Ascending aorta (tissue), 2 donors: ENCODE results near the gene SUCLG2. TPM values are rescaled to one million over a fixed set of nuclear protein-coding genes. Genes with fewer than 3 reads are reported as not detected.

Experiments
- DNase-seq, 2 donors: peaks; one replicate each; pipeline ENCODE4 v3.0.0-alpha.2; 2019; ENCODE audit warnings: low spot score in 2 of 2
- H3K27ac ChIP-seq, 2 donors: fragments of 200-600 bp; sonication (generic); one replicate each; pipeline ENCODE4 v1.5.1; 2016 to 2017; ENCODE audit warnings: mild to moderate bottlenecking in 1 of 2
- H3K27me3 ChIP-seq: fragments of 200-600 bp; sonication (generic); one replicate; pipeline ENCODE4 v1.5.1; 2017
- H3K36me3 ChIP-seq, 2 donors: fragments of 200-600 bp; sonication (generic); one replicate each; pipeline ENCODE4 v1.5.1; 2016
- H3K4me1 ChIP-seq, 2 donors: fragments of 200-600 bp; sonication (generic); one replicate each; pipeline ENCODE4 v1.5.1; 2016 to 2017; ENCODE audit warnings: mild to moderate bottlenecking in 1 of 2
- H3K4me3 ChIP-seq, 2 donors: fragments of 200-600 bp; sonication (generic); one replicate each; pipeline ENCODE4 v1.5.1; 2016 to 2017; ENCODE audit warnings: mild to moderate bottlenecking in 1 of 2
- H3K9me3 ChIP-seq, 2 donors: fragments of 200-600 bp; sonication (generic); one replicate each; pipeline ENCODE4 v1.5.1; 2016
- intact Hi-C: fragments of 100-400 bp; cut with DNase I; formaldehyde crosslinking; loops from one replicate; pipeline ENCODE4 v1.15.1; 2023
- total RNA-seq: library from RNA; depleted of rRNA; stranded (reverse); fragments of >200 nt; gene quantifications from one replicate; pipeline ENCODE4 v1.1.0, GENCODE V29; 2016
- TF ChIP-seq, protein P1 (sequence below), 3 experiments: fragments of 200-600 bp in 2 of 3; fragments of 450-650 bp in 1 of 3; sonication (generic) in 2 of 3; IDR thresholded peaks; one replicate each; pipeline ENCODE4 v1.5.1; 2016 to 2019; ENCODE audit warnings: antibody characterized with exemption in 3 of 3, mild to moderate bottlenecking in 1 of 3, moderate library complexity in 1 of 3

SUCLG2 gene
- total RNA-seq, 1 donor from 2014 or later = 33.6 TPM

DNA sequence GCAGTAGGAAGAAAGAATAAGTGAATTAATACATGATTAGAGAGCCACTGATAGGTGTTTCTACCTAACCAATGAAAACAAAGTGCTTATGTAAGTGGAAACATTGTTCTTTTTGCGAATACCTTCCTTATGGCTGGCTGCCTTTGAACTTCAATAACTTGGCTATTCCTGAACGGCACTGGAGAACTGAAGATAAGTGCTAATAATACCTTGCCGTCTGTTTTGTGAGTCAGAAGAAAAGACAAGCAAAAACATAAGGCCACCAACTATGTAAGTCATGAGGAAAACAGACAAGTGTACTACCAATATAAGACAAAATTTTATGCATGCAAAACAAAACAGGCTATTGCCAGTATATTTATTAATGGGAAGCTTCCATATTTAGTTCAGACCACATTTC lies 160.6 kb downstream of the SUCLG2 start:
- H3K27ac ChIP-seq = no peak overlapping the region
- H3K4me1 ChIP-seq = no peaks in the 10 kb centered on the region
- H3K4me3 ChIP-seq = no peak overlapping the region
- H3K9me3 ChIP-seq = no peaks in the 10 kb centered on the region
- peaks cover 0 to 10% of the 10 kb centered on the region in 2 donors for H3K36me3 ChIP-seq
- H3K27me3 ChIP-seq = no peaks in the 10 kb centered on the region
- intact Hi-C loops = no loop called here
- no peak for DNase-seq
- TF ChIP-seq, protein P1, sequence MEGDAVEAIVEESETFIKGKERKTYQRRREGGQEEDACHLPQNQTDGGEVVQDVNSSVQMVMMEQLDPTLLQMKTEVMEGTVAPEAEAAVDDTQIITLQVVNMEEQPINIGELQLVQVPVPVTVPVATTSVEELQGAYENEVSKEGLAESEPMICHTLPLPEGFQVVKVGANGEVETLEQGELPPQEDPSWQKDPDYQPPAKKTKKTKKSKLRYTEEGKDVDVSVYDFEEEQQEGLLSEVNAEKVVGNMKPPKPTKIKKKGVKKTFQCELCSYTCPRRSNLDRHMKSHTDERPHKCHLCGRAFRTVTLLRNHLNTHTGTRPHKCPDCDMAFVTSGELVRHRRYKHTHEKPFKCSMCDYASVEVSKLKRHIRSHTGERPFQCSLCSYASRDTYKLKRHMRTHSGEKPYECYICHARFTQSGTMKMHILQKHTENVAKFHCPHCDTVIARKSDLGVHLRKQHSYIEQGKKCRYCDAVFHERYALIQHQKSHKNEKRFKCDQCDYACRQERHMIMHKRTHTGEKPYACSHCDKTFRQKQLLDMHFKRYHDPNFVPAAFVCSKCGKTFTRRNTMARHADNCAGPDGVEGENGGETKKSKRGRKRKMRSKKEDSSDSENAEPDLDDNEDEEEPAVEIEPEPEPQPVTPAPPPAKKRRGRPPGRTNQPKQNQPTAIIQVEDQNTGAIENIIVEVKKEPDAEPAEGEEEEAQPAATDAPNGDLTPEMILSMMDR (IDR thresholded peaks at IDR 0.05) = no peak

DNA sequence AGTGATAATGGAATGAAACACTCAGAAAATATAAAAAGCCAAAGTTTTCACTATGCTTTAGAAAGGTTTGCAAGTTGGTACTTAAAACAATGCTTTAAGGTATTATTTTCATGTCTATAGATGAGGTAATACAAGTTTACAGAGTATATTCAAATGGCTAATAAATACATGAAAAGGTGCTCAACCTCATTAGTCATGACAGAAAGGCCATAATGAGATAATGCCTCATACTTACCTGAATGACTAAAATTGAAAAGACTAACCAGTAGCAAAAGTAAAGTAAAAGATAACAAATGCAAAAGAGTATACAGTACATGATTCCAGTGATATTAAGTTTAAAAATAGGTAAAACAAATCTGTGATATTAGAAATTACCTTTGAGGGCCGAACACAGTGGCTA lies 163.8 kb downstream of the SUCLG2 start:
- peaks cover 0 to 10% of the 10 kb centered on the region in 2 donors for H3K36me3 ChIP-seq
- no peaks in the 10 kb centered on the region for H3K9me3 ChIP-seq
- no peak for DNase-seq
- no peaks in the 10 kb centered on the region for H3K27me3 ChIP-seq
- no peak overlapping the region for H3K4me3 ChIP-seq
- intact Hi-C loops = no loop called here
- no peak overlapping the region for H3K27ac ChIP-seq
- H3K4me1 ChIP-seq = peaks cover 6 to 8% of the 10 kb centered on the region in 2 donors
- TF ChIP-seq, protein P1 (IDR thresholded peaks at IDR 0.05) = no peak

DNA sequence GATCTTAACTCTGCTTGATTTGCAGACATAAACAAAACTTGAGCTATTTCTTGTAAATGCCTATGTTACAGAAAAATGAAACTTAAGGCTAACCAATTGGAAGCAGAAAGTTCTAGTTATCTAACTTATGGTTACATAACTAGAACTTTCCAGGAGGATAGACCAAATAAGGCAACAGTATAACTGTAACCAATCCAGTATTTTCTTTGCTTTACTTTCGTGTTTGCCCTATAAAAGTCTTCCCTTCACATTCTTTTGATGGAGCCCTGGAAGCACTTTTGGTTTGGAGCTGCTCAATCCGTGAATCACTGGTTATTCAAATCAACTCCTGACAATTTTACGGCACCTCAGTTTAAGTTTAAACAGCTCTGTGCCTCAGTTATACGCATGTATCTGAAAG lies 164.6 kb downstream of the SUCLG2 start:
- DNase-seq = no peak
- intact Hi-C loops = no loop called here
- Histone ChIP-seq H3K4me1 (peaks cover 6 to 8% of the 10 kb centered on the region in 2 donors), H3K27me3 (no peaks in the 10 kb centered on the region), H3K4me3 (peak overlapping the region in 1 of 2 donors; percentile 24), H3K27ac (peak overlapping the region; percentile 37 to 52), H3K36me3 (peaks cover 0 to 6% of the 10 kb centered on the region in 2 donors), H3K9me3 (no peaks in the 10 kb centered on the region)
- TF ChIP-seq, protein P1 (IDR thresholded peaks at IDR 0.05) = no peak

DNA sequence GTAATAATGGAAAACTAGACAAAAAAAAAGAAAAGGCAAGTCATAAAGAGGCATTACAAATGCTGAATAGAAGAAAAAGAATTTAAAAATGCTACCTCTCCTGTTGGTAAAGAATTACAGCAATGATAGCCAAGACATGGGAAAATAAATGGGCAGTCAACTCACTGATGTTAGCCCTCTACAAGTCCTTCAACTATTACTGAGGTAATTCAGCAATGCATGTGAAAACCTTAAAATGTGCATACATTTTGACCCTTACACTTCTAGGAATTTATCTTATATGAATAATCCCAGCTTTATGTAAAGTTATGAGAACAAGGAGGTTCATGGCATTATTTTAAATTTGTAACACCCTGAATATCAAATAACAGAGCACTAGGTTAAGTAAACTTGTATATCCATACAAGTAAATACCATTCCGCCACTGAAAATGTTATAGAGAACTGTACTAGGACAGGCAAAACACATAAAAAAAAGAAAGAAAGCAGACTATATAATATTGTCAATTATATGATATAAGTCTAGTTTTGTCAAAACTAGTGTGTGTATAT lies 166.8 kb downstream of the SUCLG2 start:
- intact Hi-C loops = no loop called here
- no peak for DNase-seq
- Histone ChIP-seq H3K27me3 (no peaks in the 10 kb centered on the region), H3K27ac (no peak overlapping the region), H3K36me3 (no peaks in the 10 kb centered on the region), H3K9me3 (no peaks in the 10 kb centered on the region), H3K4me1 (peaks cover 6 to 8% of the 10 kb centered on the region in 2 donors), H3K4me3 (no peak overlapping the region)
- TF ChIP-seq, protein P1 (IDR thresholded peaks at IDR 0.05) = no peak

DNA sequence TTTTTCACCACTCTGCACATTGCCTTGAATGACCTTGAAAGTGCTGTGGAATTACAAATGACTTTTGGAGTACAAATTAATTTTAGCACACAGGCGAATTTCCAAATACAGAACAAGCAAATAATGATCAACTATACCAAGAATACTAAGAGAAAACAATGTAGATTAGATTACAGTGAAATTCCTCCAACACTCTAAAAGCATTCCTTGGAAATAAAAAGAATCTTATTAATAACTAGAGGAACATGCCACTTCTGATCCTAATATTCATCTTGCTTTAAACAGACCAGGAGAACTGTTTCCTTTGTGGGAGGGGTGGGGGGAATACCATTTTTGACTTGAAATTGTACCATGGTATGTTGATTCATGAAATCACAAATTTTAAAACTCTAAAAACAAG lies 167.5 kb downstream of the SUCLG2 start:
- intact Hi-C loops = no loop called here
- H3K27ac ChIP-seq = no peak overlapping the region
- TF ChIP-seq, protein P1 (IDR thresholded peaks at IDR 0.05) = no peak
- H3K9me3 ChIP-seq = no peaks in the 10 kb centered on the region
- no peaks in the 10 kb centered on the region for H3K27me3 ChIP-seq
- no peak for DNase-seq
- H3K4me3 ChIP-seq = no peak overlapping the region
- H3K36me3 ChIP-seq = no peaks in the 10 kb centered on the region
- peaks cover 6 to 8% of the 10 kb centered on the region in 2 donors for H3K4me1 ChIP-seq

DNA sequence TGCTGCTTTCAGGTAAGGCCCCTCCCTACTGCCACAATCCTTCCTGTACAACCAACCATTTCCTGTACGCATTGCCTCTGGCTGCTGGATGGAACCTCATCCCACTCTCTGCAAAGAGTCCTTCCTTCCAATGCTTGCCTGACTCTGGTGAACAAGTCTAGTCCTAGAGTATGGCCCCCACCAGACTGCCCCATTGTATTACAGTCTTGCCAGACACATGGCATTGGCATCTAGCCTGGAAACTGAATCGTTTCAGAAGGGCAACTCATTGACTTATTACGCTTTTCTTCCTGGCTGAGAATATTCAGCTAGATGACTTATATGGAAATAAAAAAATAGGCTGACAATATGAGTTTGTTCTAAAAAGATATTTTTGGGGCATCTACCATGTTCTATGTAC lies 170.3 kb downstream of the SUCLG2 start:
- no peak for DNase-seq
- intact Hi-C loops = no loop called here
- Histone ChIP-seq H3K4me3 (no peak overlapping the region), H3K36me3 (no peaks in the 10 kb centered on the region), H3K4me1 (peaks cover 6 to 8% of the 10 kb centered on the region in 2 donors), H3K27ac (no peak overlapping the region), H3K27me3 (no peaks in the 10 kb centered on the region), H3K9me3 (no peaks in the 10 kb centered on the region)
- TF ChIP-seq, protein P1 (IDR thresholded peaks at IDR 0.05) = no peak
